Measurements from ENCODE around the gene TRIP6. TPM values are rescaled to one million over a fixed set of nuclear protein-coding genes. Genes with fewer than 3 reads are reported as not detected.

The TRIP6 gene
- total and polyA plus RNA-seq, 8 donors, result 24.1 to 57.6 (median 34.5) TPM

- DNase-seq (peak in 2 of 6 donors; percentile 31 to 60), ATAC-seq (peak in 1 of 4 donors; percentile 23), FAIRE-seq (no peak)
- H3K4me1 ChIP-seq, result peaks cover 0 to 19% (median 9%) of the 10 kb centered on the region in 3 donors
- H3K9me3 ChIP-seq, result no peaks in the 10 kb centered on the region
- H3K27me3 ChIP-seq, result no peaks in the 10 kb centered on the region
- H3K27ac ChIP-seq, result no peak overlapping the region
- no peaks in the 10 kb centered on the region for H3K36me3 ChIP-seq
- no peak overlapping the region for H3K4me3 ChIP-seq
- TF ChIP-seq CTCF (IDR thresholded peaks at IDR 0.05), result no peak
- 45 to 46% methylated on average over 10 of the region's 10 CpGs for WGBS, 2 donors
- intact Hi-C loops (cut with DNase I), result no loop called here
Measured at GRCh38 chr7:100863406-100863950, 3.7 kb upstream of the TRIP6 start.

GRCh38 chr7:100864263-100864845 is 2.8 kb upstream of the TRIP6 start:
- FAIRE-seq (no peak), DNase-seq (peak in 1 of 6 donors; percentile 26), ATAC-seq (no peak)
- peaks cover 0 to 24% (median 9%) of the 10 kb centered on the region in 3 donors for H3K4me1 ChIP-seq
- no peak overlapping the region for H3K27ac ChIP-seq
- no peaks in the 10 kb centered on the region for H3K36me3 ChIP-seq
- no peak overlapping the region for H3K4me3 ChIP-seq
- no peak for TF ChIP-seq CTCF (IDR thresholded peaks at IDR 0.05)
- H3K9me3 ChIP-seq, result no peaks in the 10 kb centered on the region
- H3K27me3 ChIP-seq, result no peaks in the 10 kb centered on the region
- intact Hi-C loops (cut with DNase I), result no loop called here
- 87 to 90% methylated on average over 12 of the region's 12 CpGs for WGBS, 2 donors

GRCh38 chr7:100865372-100865911 is 1.7 kb upstream of the TRIP6 start:
- no peaks in the 10 kb centered on the region for H3K27me3 ChIP-seq
- no peaks in the 10 kb centered on the region for H3K9me3 ChIP-seq
- DNase-seq (peak in 1 of 6 donors; percentile 16), ATAC-seq (no peak), FAIRE-seq (no peak)
- TF ChIP-seq CTCF (IDR thresholded peaks at IDR 0.05), result no peak
- intact Hi-C loops (cut with DNase I), result no loop called here
- peak overlapping the region in 2 of 4 donors; percentile 88 to 89 for H3K27ac ChIP-seq
- H3K4me3 ChIP-seq, result no peak overlapping the region
- H3K4me1 ChIP-seq, result peaks cover 0 to 24% (median 9%) of the 10 kb centered on the region in 3 donors
- 88 to 90% methylated on average over 17 of the region's 17 CpGs for WGBS, 2 donors
- no peaks in the 10 kb centered on the region for H3K36me3 ChIP-seq

- no peak for TF ChIP-seq CTCF (IDR thresholded peaks at IDR 0.05)
- DNase-seq (peak; percentile 59 to 94 (median 82)), FAIRE-seq (no peak), ATAC-seq (peak; percentile 8 to 43 (median 20))
- intact Hi-C loops (cut with DNase I), result no loop called here
- Histone ChIP-seq H3K27ac (peak overlapping the region; percentile 87 to 93 (median 88)), H3K4me3 (peak overlapping the region in 2 of 4 donors; percentile 86 to 100), H3K36me3 (peaks cover 0 to 7% (median 6%) of the 10 kb centered on the region in 3 donors), H3K4me1 (peaks cover 0 to 24% (median 9%) of the 10 kb centered on the region in 3 donors), H3K27me3 (no peaks in the 10 kb centered on the region), H3K9me3 (no peaks in the 10 kb centered on the region)
- 62 to 63% methylated on average over 31 to 46 of the region's 46 CpGs for WGBS, 2 donors
Measured at GRCh38 chr7:100865938-100866728, 1.1 kb upstream of the TRIP6 start.
